ENCODE measurements around the gene GRK2. TPM values are rescaled to one million over a fixed set of nuclear protein-coding genes. Genes with fewer than 3 reads are reported as not detected.

The GRK2 gene
- total and polyA plus RNA-seq, 2 of the 13 experiments (the other 11 are each of a cell fraction or from before 2014, with no cell fraction given): 31.3 to 42.4 TPM

DNA sequence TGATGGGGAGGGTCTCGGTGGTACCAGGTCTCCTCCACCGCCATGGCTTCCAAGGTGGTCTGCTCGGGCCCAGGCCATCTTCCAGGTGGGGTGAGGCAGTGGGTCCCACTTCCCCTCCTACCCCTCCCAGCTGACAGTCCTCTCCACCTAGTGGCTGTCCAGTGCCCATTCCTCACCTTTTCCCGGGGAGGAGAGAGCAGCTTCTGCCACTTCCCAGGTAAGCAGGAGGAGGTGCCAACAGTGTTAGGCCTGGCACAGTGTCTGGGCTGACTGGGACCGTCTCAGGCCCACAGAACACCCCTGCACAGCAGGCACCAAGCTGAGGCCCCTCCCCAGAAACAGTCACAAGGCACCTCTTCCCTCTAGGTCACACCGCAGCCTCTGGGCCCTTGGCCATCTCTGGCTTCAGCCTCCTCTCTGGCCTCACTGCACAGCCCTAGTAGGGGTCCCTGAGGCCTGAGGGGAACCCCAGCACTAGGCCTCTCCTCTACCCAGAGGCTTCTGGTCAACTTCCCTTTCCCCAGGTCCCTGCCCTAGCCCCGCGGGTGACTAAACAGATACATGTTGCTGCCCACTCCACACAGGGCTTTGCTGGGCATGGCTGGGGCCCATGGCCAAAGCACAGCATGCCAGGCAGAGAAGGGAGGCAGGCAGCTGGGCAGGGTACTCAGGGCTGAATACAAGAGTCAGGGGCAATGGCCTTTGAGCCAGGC lies 20.5 kb downstream of the GRK2 start:
- ChIA-PET CTCF (ENCODE audit: low intra/inter-chr PET ratio, low total read pairs) (no interaction called here), POLR2A (no interaction called here)
- in situ Hi-C loops (cut with HindIII; ENCODE audit: extremely low pct_ligation_motif_present, low pct_unique_long_range_greater_than_20kb): no loop called here
- Histone ChIP-seq H3K79me2 (ENCODE audit: insufficient read depth, low read length) (peaks cover 13% of the 10 kb centered on the region), H3K27ac (ENCODE audit: extremely low read length, insufficient read depth, low read length) (peak overlapping the region; percentile 100), H2AFZ (ENCODE audit: low read length) (no peak overlapping the region), H3K4me3 (replicated peaks in 1 of 3; ENCODE audit: insufficient read depth in 1 of 3, low read depth in 2 of 3, low read length in 3 of 3) (no peak overlapping the region), H3K9ac (ENCODE audit: insufficient read depth, low read depth, low read length) (no peak overlapping the region), H3K4me1 (ENCODE audit: insufficient read depth, low read length) (peaks cover 33% of the 10 kb centered on the region), H3K36me3 (replicated peaks in 1 of 2; ENCODE audit: control insufficient read depth in 1 of 2, insufficient read depth in 2 of 2, low read length in 2 of 2) (peaks cover 19 to 50% of the 10 kb centered on the region in 2 experiments; a peak in 4 of 5 replicates), H3K9me3 (ENCODE audit: low read length) (no peaks in the 10 kb centered on the region), H4K20me1 (ENCODE audit: insufficient read depth, low read length) (no peaks in the 10 kb centered on the region), H3K27me3 (ENCODE audit: control insufficient read depth in 1 of 2, insufficient read depth in 2 of 2, low read length in 2 of 2) (no peaks in the 10 kb centered on the region), H3K4me2 (ENCODE audit: low read depth, low read length) (no peak overlapping the region)
- no TSS peak for BruUV-seq (replicated peaks)
- no peak for DNase-seq (ENCODE audit: low spot score)
- no peak for ATAC-seq
- 74% methylated on average over 2 of the region's 8 CpGs for WGBS (ENCODE audit: low lambda C conversion rate)
- no peak for FAIRE-seq
- intact Hi-C loops (cut with micrococcal nuclease; ENCODE audit: unreplicated experiment): no loop called here
- TF ChIP-seq PTBP1 (IDR thresholded peaks at IDR 0.05; ENCODE audit: low read depth, low read length, poor library complexity, severe bottlenecking) (no peak), CCDC6 (CRISPR knock-in tag; IDR thresholded peaks at IDR 0.05) (no peak), HDAC1 (CRISPR knock-in tag; IDR thresholded peaks at IDR 0.05) (no peak), RBM22 (optimal IDR thresholded peaks at IDR 0.05; ENCODE audit: low read length) (peak; percentile 36), ZMAT3 (CRISPR knock-in tag; conservative IDR thresholded peaks at IDR 0.05) (no peak), ZNF607 (CRISPR knock-in tag; IDR thresholded peaks at IDR 0.05; ENCODE audit: borderline replicate concordance) (no peak), SRSF4 (IDR thresholded peaks at IDR 0.05; ENCODE audit: low read depth, low read length, poor library complexity, severe bottlenecking) (no peak), MED13 (CRISPR knock-in tag; IDR thresholded peaks at IDR 0.05) (no peak), ZNF251 (CRISPR knock-in tag; IDR thresholded peaks at IDR 0.05) (no peak), RBM39 (IDR thresholded peaks at IDR 0.05; ENCODE audit: low read depth, low read length, poor library complexity, severe bottlenecking) (no peak), NR2C2 (CRISPR knock-in tag; IDR thresholded peaks at IDR 0.05; ENCODE audit: borderline replicate concordance) (no peak), SP4 (CRISPR knock-in tag; IDR thresholded peaks at IDR 0.05) (no peak), MAFF (IDR thresholded peaks at IDR 0.05; ENCODE audit: low read depth, low read length) (no peak), NFYB (CRISPR knock-in tag; IDR thresholded peaks at IDR 0.05) (no peak), POLR2G (IDR thresholded peaks at IDR 0.05; ENCODE audit: low read depth, low read length) (0 out of 2 replicates have a peak, but pooled peaks have one; percentile 8), NR1H2 (CRISPR knock-in tag; IDR thresholded peaks at IDR 0.05; ENCODE audit: borderline replicate concordance, low read depth) (no peak), ZKSCAN8 (CRISPR knock-in tag; IDR thresholded peaks at IDR 0.05; ENCODE audit: borderline replicate concordance) (no peak)
- TF ChIP-seq, protein P1, sequence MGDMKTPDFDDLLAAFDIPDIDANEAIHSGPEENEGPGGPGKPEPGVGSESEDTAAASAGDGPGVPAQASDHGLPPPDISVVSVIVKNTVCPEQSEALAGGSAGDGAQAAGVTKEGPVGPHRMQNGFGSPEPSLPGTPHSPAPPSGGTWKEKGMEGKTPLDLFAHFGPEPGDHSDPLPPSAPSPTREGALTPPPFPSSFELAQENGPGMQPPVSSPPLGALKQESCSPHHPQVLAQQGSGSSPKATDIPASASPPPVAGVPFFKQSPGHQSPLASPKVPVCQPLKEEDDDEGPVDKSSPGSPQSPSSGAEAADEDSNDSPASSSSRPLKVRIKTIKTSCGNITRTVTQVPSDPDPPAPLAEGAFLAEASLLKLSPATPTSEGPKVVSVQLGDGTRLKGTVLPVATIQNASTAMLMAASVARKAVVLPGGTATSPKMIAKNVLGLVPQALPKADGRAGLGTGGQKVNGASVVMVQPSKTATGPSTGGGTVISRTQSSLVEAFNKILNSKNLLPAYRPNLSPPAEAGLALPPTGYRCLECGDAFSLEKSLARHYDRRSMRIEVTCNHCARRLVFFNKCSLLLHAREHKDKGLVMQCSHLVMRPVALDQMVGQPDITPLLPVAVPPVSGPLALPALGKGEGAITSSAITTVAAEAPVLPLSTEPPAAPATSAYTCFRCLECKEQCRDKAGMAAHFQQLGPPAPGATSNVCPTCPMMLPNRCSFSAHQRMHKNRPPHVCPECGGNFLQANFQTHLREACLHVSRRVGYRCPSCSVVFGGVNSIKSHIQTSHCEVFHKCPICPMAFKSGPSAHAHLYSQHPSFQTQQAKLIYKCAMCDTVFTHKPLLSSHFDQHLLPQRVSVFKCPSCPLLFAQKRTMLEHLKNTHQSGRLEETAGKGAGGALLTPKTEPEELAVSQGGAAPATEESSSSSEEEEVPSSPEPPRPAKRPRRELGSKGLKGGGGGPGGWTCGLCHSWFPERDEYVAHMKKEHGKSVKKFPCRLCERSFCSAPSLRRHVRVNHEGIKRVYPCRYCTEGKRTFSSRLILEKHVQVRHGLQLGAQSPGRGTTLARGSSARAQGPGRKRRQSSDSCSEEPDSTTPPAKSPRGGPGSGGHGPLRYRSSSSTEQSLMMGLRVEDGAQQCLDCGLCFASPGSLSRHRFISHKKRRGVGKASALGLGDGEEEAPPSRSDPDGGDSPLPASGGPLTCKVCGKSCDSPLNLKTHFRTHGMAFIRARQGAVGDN (CRISPR knock-in tag; IDR thresholded peaks at IDR 0.05): 0 out of 2 replicates have a peak, but pooled peaks have one; percentile 8
- TF ChIP-seq, protein P2, sequence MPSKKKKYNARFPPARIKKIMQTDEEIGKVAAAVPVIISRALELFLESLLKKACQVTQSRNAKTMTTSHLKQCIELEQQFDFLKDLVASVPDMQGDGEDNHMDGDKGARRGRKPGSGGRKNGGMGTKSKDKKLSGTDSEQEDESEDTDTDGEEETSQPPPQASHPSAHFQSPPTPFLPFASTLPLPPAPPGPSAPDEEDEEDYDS (CRISPR knock-in tag; IDR thresholded peaks at IDR 0.05): no peak

All from HepG2 (cell line).